Measurements from ENCODE around the gene INVS.

Gene INVS

GRCh38 chr9:100277166-100277979 lies 178.3 kb downstream of the INVS start:
- TF ChIP-seq ZNF70 (CRISPR knock-in tag; IDR thresholded peaks at IDR 0.05) (no peak), RARB (CRISPR knock-in tag; IDR thresholded peaks at IDR 0.05) (no peak), ISL1 (CRISPR knock-in tag; IDR thresholded peaks at IDR 0.05) (no peak), TSHZ2 (CRISPR knock-in tag; IDR thresholded peaks at IDR 0.05) (no peak), PPARA (CRISPR knock-in tag; IDR thresholded peaks at IDR 0.05; ENCODE audit: borderline replicate concordance) (no peak), CREB5 (CRISPR knock-in tag; IDR thresholded peaks at IDR 0.05; ENCODE audit: low read depth) (no peak), ZC3H10 (CRISPR knock-in tag; IDR thresholded peaks at IDR 0.05) (no peak), BACH2 (CRISPR knock-in tag; IDR thresholded peaks at IDR 0.05; ENCODE audit: borderline replicate concordance) (no peak), ESRRG (CRISPR knock-in tag; IDR thresholded peaks at IDR 0.05) (no peak), GLIS3 (CRISPR knock-in tag; IDR thresholded peaks at IDR 0.05) (no peak), TOX (CRISPR knock-in tag; IDR thresholded peaks at IDR 0.05; ENCODE audit: borderline replicate concordance) (no peak), ARNTL (CRISPR knock-in tag; IDR thresholded peaks at IDR 0.05; ENCODE audit: borderline replicate concordance, low read depth) (no peak), PATZ1 (CRISPR knock-in tag; IDR thresholded peaks at IDR 0.05; ENCODE audit: borderline replicate concordance) (no peak), OSR1 (CRISPR knock-in tag; IDR thresholded peaks at IDR 0.05) (no peak), ZFP30 (CRISPR knock-in tag; IDR thresholded peaks at IDR 0.05) (no peak), ZNF565 (CRISPR knock-in tag; conservative IDR thresholded peaks at IDR 0.05; ENCODE audit: low read depth) (no peak), POU6F1 (CRISPR knock-in tag; IDR thresholded peaks at IDR 0.05; ENCODE audit: borderline replicate concordance, low read depth) (no peak), TCF4 (CRISPR knock-in tag; IDR thresholded peaks at IDR 0.05; ENCODE audit: borderline replicate concordance) (no peak), CSDC2 (CRISPR knock-in tag; IDR thresholded peaks at IDR 0.05) (no peak), SNAI2 (CRISPR knock-in tag; IDR thresholded peaks at IDR 0.05) (no peak)
- ATAC-seq: no peak

DNA sequence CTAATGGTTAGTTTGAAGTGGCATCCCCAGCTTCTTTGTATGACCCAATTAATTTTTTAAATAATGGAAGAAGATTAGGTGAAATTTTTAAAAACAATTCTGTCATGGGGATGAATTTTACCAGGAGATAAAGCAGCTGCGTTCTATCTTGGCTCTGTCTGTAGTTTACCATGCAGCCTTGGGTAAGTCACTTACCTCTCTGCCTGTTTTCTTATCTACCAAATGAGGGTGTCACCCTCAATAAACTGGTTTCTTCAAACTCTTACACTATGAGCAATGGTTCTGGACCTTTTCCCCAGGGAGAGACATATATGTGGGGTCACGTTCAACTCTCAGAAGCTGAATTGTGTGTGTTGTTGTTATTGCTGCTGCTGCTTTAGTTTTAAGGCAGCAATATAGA lies 182.0 kb downstream of the INVS start:
- no peak for TF ChIP-seq RARB (CRISPR knock-in tag; IDR thresholded peaks at IDR 0.05)
- no peak for TF ChIP-seq ZNF8 (CRISPR knock-in tag; IDR thresholded peaks at IDR 0.05)
- no peak for TF ChIP-seq ISL1 (CRISPR knock-in tag; IDR thresholded peaks at IDR 0.05)
- no peak for TF ChIP-seq CSDC2 (CRISPR knock-in tag; IDR thresholded peaks at IDR 0.05)
- TF ChIP-seq ESRRG (CRISPR knock-in tag; IDR thresholded peaks at IDR 0.05): no peak
- TF ChIP-seq ZFP30 (CRISPR knock-in tag; IDR thresholded peaks at IDR 0.05): no peak
- TF ChIP-seq BACH2 (CRISPR knock-in tag; IDR thresholded peaks at IDR 0.05; ENCODE audit: borderline replicate concordance): no peak
- TF ChIP-seq TCF4 (CRISPR knock-in tag; IDR thresholded peaks at IDR 0.05; ENCODE audit: borderline replicate concordance): no peak
- no peak for TF ChIP-seq TOX (CRISPR knock-in tag; IDR thresholded peaks at IDR 0.05; ENCODE audit: borderline replicate concordance)
- no peak for TF ChIP-seq ZNF70 (CRISPR knock-in tag; IDR thresholded peaks at IDR 0.05)
- TF ChIP-seq ARNTL (CRISPR knock-in tag; IDR thresholded peaks at IDR 0.05; ENCODE audit: borderline replicate concordance, low read depth): no peak
- no peak for TF ChIP-seq SNAI2 (CRISPR knock-in tag; IDR thresholded peaks at IDR 0.05)
- ATAC-seq: no peak

Measured in SK-N-SH treated with all-trans-retinoic acid at 6 μM for 48 hours (cell line).